K562 (cell line): ENCODE data around the gene FCRL2. TPM values are rescaled to one million over a fixed set of nuclear protein-coding genes. Genes with fewer than 3 reads are reported as not detected.

Experiments
- ATAC-seq: fragments of 200-7000 bp; cut with Tn5 transposase; 3 replicates; pipeline ENCODE4 v1.9.1; 2020; ENCODE audit warnings: moderate library complexity
- BruUV-seq: library from RNA; stranded (reverse); fragments of 400-500 nt; replicated peaks from 2 replicates; lab custom pipeline; 2021; lab: Mats Ljungman, UMichigan
- CTCF ChIA-PET: fragments of 300-600 bp; formaldehyde crosslinking; extraction: SDS; loops from one replicate; lab custom pipeline; 2021; ENCODE audit warnings: low intra/inter-chr PET ratio; lab: Yijun Ruan, JAX
- POLR2A ChIA-PET: fragments of 300-600, 350-650 bp; sonication (Branson Sonifier 250); formaldehyde crosslinking; extraction: SDS; loops from one replicate; lab custom pipeline; 2021; ENCODE audit warnings: antibody characterized with exemption, inconsistent platforms; lab: Yijun Ruan, JAX
- DNase-seq, 4 experiments: peaks; one replicate each; pipeline versions ENCODE4 v3.0.0 to v3.0.0-alpha.2; 2011 to 2018; ENCODE audit warnings: low spot score in 3 of 4, mixed read lengths in 3 of 4; ENCODE audit errors: extremely low read depth in 1 of 4
- FAIRE-seq: peaks from 2 replicates; lab custom pipeline; 2011; peaks lifted over from hg19 to GRCh38; lab: Jason Lieb, UNC
- H2AFZ ChIP-seq: 2 replicates; pipeline ENCODE4 v1.6.0; 2011; ENCODE audit warnings: low read depth, low read length, control low read depth, inconsistent platforms
- H3K27ac ChIP-seq: fragments of 200-600 bp; 3 replicates; pipeline ENCODE4 v1.8.0; 2011; ENCODE audit warnings: low read depth, mild to moderate bottlenecking, control low read depth, inconsistent platforms, low read length, moderate library complexity, mixed read lengths; ENCODE audit errors: extremely low read depth
- H3K27me3 ChIP-seq, 2 experiments: fragments of 300-600 bp in 1 of 2; 2 replicates in 1 of 2; 3 replicates in 1 of 2; pipeline versions ENCODE4 v1.6.0 to v1.8.0; 2011; ENCODE audit warnings: inconsistent platforms in 2 of 2, low read length in 2 of 2, mild to moderate bottlenecking in 1 of 2, mixed read lengths in 1 of 2, moderate library complexity in 1 of 2; ENCODE audit not compliant: control insufficient read depth in 2 of 2, insufficient read depth in 2 of 2
- H3K36me3 ChIP-seq: fragments of 300-600 bp; 3 replicates; pipeline ENCODE4 v1.8.0; 2011; ENCODE audit warnings: mild to moderate bottlenecking, low read length, inconsistent platforms; ENCODE audit not compliant: control insufficient read depth, insufficient read depth
- H3K4me1 ChIP-seq, 2 experiments: fragments of 200-600 bp in 1 of 2; replicated peaks in 1 of 2; 2 replicates in 1 of 2; 3 replicates in 1 of 2; pipeline versions ENCODE4 v1.5.1 to v1.8.0; 2011; ENCODE audit warnings: inconsistent platforms in 2 of 2, low read length in 2 of 2, mild to moderate bottlenecking in 1 of 2, mixed read lengths in 1 of 2, moderate library complexity in 1 of 2; ENCODE audit not compliant: control insufficient read depth in 2 of 2, insufficient read depth in 2 of 2
- H3K4me2 ChIP-seq: 2 replicates; pipeline ENCODE4 v1.6.1; 2011; ENCODE audit warnings: low read length, control low read depth, inconsistent platforms, mixed read lengths; ENCODE audit not compliant: insufficient read depth
- H3K4me3 ChIP-seq: fragments of 200-600 bp; sonication (generic), shearing (Covaris generic); 2 replicates; pipeline ENCODE4 v1.5.1; 2016; ENCODE audit warnings: control low read depth, inconsistent platforms
- H3K79me2 ChIP-seq: fragments of 200-600 bp; 3 replicates; pipeline ENCODE4 v1.8.0; 2011; ENCODE audit warnings: low read length, inconsistent platforms; ENCODE audit not compliant: control insufficient read depth, insufficient read depth
- H3K9ac ChIP-seq, 2 experiments: 2 replicates each; pipeline versions ENCODE4 v1.6.0 to v1.6.1; 2011; ENCODE audit warnings: low read depth in 2 of 2, low read length in 2 of 2, control low read depth in 1 of 2, inconsistent platforms in 1 of 2, mild to moderate bottlenecking in 1 of 2, mixed read lengths in 1 of 2; ENCODE audit not compliant: insufficient read depth in 1 of 2
- H3K9me1 ChIP-seq: one replicate; pipeline ENCODE4 v1.6.0; 2011; ENCODE audit warnings: inconsistent platforms, mild to moderate bottlenecking, low read length, moderate library complexity; ENCODE audit not compliant: control insufficient read depth, insufficient read depth
- H3K9me3 ChIP-seq: replicated peaks from 2 replicates; pipeline ENCODE4 v1.5.1; 2011; ENCODE audit warnings: low read depth, low read length, inconsistent platforms; ENCODE audit not compliant: control insufficient read depth, insufficient read depth
- H4K20me1 ChIP-seq: replicated peaks from 2 replicates; pipeline ENCODE4 v1.6.1; 2011; ENCODE audit warnings: low read length, inconsistent platforms, mixed read lengths; ENCODE audit not compliant: control insufficient read depth, insufficient read depth
- ARHGAP35 ChIP-seq: fragments of 450-650 bp; IDR thresholded peaks from 2 replicates; pipeline ENCODE4 v1.6.1; 2018; ENCODE audit not compliant: partially characterized antibody
- BRD4 ChIP-seq: fragments of 200-600 bp; sonication (generic); IDR thresholded peaks from 2 replicates; pipeline ENCODE4 v1.6.1; 2017; ENCODE audit warnings: inconsistent platforms
- DDX20 ChIP-seq: fragments of 450-650 bp; IDR thresholded peaks from 2 replicates; pipeline ENCODE4 v1.6.1; 2016; ENCODE audit warnings: missing genetic modification characterization, low read depth, mild to moderate bottlenecking, missing compliant biosample characterization, moderate library complexity
- ESRRA ChIP-seq: fragments of 450-650 bp; IDR thresholded peaks from 2 replicates; pipeline ENCODE4 v1.6.1; 2014; ENCODE audit warnings: low read depth, mild to moderate bottlenecking, moderate library complexity, borderline replicate concordance
- MEF2D ChIP-seq: conservative IDR thresholded peaks from 2 replicates; pipeline ENCODE4 v1.6.1; 2016; ENCODE audit warnings: low read depth, missing genetic modification characterization, missing compliant biosample characterization
- POLR2H ChIP-seq: IDR thresholded peaks from 2 replicates; pipeline ENCODE4 v1.6.1; 2016; ENCODE audit warnings: missing genetic modification characterization, low read depth, mild to moderate bottlenecking, control low read depth, missing compliant biosample characterization, moderate library complexity
- RBFOX2 ChIP-seq: fragments of 200-400 bp; formaldehyde crosslinking; IDR thresholded peaks from 2 replicates; pipeline ENCODE4 v1.6.1; 2017; ENCODE audit warnings: low read depth, mild to moderate bottlenecking, low read length, moderate library complexity
- RBM22 ChIP-seq: fragments of 200-400 bp; formaldehyde crosslinking; IDR thresholded peaks from 2 replicates; pipeline ENCODE4 v1.6.1; 2018; ENCODE audit warnings: low read length, low read depth; ENCODE audit not compliant: poor library complexity, severe bottlenecking
- SRSF1 ChIP-seq: fragments of 200-400 bp; formaldehyde crosslinking; IDR thresholded peaks from 2 replicates; pipeline ENCODE4 v1.6.1; 2017; ENCODE audit warnings: mild to moderate bottlenecking, low read depth, low read length, moderate library complexity
- ZNF507 ChIP-seq: conservative IDR thresholded peaks from 2 replicates; pipeline ENCODE4 v1.6.1; 2017; ENCODE audit warnings: missing genetic modification characterization, missing compliant biosample characterization
- WGBS: fragments of 100-300 bp; shearing (Covaris generic); methylation state at CpG from one replicate; pipeline ENCODE4 v1.1.6; 2016; ENCODE audit warnings: low coverage, mixed read lengths; ENCODE audit not compliant: insufficient coverage; ENCODE audit errors: missing lambda C conversion rate; 5-methylcytosine and 5-hydroxymethylcytosine counted together
- in situ Hi-C: fragments of 300-500 bp; cut with MboI; formaldehyde crosslinking; loops from 4 replicates; pipeline ENCODE4 v1.15.0; 2018; ENCODE audit warnings: inconsistent platforms, mixed read lengths
- intact Hi-C: fragments of 100-400 bp; cut with micrococcal nuclease; formaldehyde crosslinking; loops from 2 replicates; pipeline ENCODE4 v1.14.2; 2022
- polyA plus RNA-seq, 8 experiments: library from polyadenylated mRNA; depleted of rRNA in 4 of 8; stranded (reverse) in 5 of 8; unstranded in 3 of 8; fragments of >200 nt; fragmentation: Nextera tagmentation in 2 of 8; fragmentation: Illumina TruSeq in 1 of 8; extraction: Ambion mirVana in 2 of 8; extraction: Trizol in 1 of 8; gene quantifications; 2 replicates each; pipeline versions ENCODE4 v1.2.1 to v1.2.3, GENCODE V29; 2011 to 2014; ENCODE audit warnings: inconsistent platforms in 1 of 8, missing spikeins in 1 of 8
- total RNA-seq, 7 experiments: library from RNA; depleted of rRNA in 6 of 7; stranded (reverse); fragments of >200 nt in 6 of 7; fragmentation: Illumina TruSeq in 2 of 7; extraction: Trizol in 2 of 7; gene quantifications; 2 replicates each; pipeline versions ENCODE4 v1.2.1 to v1.2.3, GENCODE V29; 2011 to 2021; ENCODE audit warnings: low replicate concordance in 1 of 7

Gene FCRL2
- total and polyA plus RNA-seq, 9 of the 15 experiments (the other 6 are each of a cell fraction or from before 2014, with no cell fraction given), result not detected

- Histone ChIP-seq H3K9me3 (no peaks in the 10 kb centered on the region), H3K4me1 (no peaks in the 10 kb centered on the region), H3K9me1 (no peaks in the 10 kb centered on the region), H3K27me3 (no peaks in the 10 kb centered on the region)
- TF ChIP-seq MEF2D (tag), result no peak
- no peak for TF ChIP-seq SRSF1
- TF ChIP-seq RBFOX2, result no peak
- no peak for TF ChIP-seq ZNF507 (tag)
- TF ChIP-seq RBM22, result no peak
- TF ChIP-seq POLR2H (tag), result no peak
- no peak for TF ChIP-seq DDX20 (tag)
- TF ChIP-seq ARHGAP35, result no peak
- TF ChIP-seq ESRRA, result no peak
- no peak for TF ChIP-seq BRD4
- TF ChIP-seq, all 486 proteins: peak for 0
- Histone ChIP-seq H4K20me1 (no peaks in the 10 kb centered on the region), H3K4me3 (no peak overlapping the region), H3K79me2 (no peaks in the 10 kb centered on the region), H2AFZ (no peak overlapping the region), H3K9ac (no peak overlapping the region), H3K27ac (no peak overlapping the region), H3K4me2 (no peak overlapping the region), H3K36me3 (no peaks in the 10 kb centered on the region)
- CTCF ChIA-PET, result no interaction called here
- POLR2A ChIA-PET, result no interaction called here
- DNase-seq (no peak), ATAC-seq (no peak), FAIRE-seq (no peak)
- BruUV-seq, result no TSS peak
- 2% methylated on average over 4 of the region's 5 CpGs for WGBS
- intact Hi-C loops (no loop called here), in situ Hi-C loops (no loop called here)
Observed at GRCh38 chr1:157715736-157716135, 61.2 kb downstream of the FCRL2 start.
